Fibroblast of skin of back (primary cell): Measurements from ENCODE around the gene SMIM45.
A peak's percentile ranks its signal among the peaks of the same experiment; 100 is the strongest.
"Not testable (repeated sequence)": the region's sequence is repeated elsewhere in the genome, so short reads cannot be mapped to it uniquely, and the experiment has no call there.

Experiments used
- DNase-seq: peaks from one replicate; pipeline ENCODE4 v3.0.0-alpha.2; 2013

Gene SMIM45

DNA sequence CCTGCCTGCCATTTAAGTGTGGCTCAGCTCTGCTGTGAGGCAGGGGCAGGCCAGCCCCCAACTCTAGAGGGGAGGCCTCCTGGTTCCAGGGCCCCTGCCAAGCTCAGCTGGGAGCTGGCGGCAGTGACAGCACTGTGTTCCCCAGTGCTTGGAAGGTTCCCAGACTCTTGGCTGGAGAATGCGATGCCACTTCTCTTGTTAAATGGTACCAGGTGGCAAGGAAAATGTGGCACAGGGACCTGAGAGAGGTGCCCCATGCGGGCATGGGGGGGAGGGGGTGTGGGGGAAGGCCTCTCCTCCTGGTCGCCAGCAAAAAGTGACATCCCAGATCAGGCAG lies 17.0 kb upstream of the SMIM45 start:
- DNase-seq = no peak

DNA sequence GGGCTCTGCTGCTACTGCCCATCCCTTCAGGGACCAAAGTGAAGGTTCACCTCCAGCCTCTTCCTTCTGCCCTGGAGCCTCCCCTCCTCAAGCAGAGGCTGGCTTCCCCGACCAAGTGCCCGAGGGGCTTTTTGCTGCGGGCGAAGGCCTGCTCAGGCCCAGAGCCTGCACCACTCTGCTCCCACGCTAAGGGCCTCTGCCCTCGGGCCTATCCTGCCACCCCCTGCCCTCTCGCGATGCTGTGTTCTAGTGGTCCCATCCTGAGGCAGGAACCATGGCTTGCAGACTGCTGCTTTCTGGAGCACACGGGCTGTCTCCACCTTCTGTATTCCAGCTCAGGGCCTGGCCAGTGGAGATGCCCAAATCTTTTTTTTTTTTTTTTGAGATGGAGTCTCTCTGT lies 16.4 kb upstream of the SMIM45 start:
- DNase-seq = no peak

DNA sequence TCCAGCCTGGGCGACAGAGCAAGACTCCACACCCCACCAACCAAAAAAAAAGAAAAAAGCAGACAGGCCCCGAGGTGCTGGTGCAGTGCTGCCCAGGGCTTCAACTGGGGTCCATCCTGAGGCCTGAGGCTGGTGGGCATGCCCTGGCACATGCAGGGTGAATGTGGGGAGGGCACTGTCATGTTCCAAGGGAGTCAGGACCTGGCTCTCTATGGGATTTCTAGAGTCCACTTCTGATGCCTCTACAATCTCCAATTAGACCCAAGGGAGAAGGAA lies 15.1 kb upstream of the SMIM45 start:
- DNase-seq = no peak

DNA sequence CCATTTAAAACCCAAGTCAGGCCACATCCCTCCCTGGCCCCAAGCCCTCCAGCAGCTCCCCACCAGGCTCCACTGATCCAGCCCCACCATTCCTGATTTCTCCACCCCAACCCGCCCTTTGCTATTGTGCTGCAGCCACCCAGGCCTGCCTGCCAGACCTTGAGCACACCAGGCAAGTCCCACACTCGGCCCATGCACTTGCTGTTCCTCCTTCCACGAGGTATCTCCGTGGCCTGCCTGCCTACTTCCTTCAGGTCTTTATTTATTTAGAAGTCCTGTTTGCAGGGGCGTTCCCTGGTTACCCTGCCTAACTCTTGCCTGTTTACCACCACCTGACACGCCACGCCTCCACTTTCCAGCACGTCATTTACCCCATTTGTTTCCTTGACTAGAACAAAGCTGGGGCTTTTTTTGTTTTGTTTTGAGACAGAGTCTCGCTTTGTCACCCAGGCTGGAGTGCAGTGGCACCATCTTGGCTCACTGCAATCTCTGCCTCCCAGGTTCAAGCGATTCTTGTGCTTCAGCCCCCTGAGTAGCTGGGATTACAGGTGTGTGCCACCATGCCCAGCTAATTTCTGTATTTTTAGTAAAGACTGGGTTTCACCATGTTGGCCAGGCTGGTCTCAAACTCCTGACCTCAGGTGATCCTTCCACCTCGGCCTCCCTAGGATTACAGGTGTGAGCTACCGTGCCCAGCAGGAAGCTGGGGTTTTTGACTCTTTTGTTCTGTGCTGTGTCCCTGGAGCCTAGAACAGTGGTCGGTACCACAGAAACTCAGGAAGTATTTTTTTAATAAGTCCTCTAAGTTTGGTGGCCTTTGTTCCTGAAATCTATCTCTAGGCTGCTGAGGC lies 11.7 kb upstream of the SMIM45 start:
- no peak for DNase-seq

DNA sequence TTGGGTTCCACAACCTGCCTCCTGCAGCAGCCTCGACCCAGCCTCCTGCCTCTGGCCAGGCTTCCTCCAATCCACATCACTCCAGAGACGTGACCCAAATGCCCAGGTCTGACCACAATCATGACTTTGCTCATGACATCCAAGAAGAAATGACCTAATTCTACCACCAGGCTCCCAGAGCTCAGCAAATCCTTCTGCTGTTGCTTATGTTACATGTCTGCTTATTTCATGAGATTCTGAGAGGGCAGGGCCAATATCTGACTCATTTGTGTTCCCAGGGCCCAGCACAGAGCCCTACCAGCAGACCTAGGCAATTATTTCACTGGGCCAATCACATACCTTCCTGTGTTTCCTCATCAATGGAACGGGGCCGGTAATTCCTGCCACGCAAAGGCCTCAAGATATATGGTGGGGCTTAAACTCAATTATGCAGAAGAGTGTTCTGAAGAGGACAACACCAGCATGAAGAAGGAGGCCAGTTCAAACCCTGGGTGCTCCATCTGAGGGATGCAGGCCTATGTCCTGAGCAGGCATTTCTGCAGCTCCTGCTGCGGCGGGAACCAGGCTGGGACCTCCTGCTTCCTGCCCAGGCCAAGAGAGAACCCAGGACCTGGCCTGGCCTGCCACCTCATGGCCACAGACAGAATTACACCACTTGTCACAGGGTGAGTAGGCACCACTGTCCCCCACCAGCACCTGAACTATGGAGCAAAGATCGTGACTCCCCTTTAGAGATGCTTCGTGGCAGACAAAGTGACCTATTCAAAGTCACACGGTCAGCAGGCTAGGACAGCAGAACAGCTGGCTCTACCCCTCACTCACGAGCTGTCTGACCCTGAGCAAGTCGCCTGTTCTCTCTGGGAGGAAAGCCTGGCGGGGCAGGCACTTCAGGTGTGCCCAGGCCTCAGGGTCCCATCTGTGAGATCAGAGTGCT lies 10.9 kb upstream of the SMIM45 start:
- peak; percentile 77 for DNase-seq

DNA sequence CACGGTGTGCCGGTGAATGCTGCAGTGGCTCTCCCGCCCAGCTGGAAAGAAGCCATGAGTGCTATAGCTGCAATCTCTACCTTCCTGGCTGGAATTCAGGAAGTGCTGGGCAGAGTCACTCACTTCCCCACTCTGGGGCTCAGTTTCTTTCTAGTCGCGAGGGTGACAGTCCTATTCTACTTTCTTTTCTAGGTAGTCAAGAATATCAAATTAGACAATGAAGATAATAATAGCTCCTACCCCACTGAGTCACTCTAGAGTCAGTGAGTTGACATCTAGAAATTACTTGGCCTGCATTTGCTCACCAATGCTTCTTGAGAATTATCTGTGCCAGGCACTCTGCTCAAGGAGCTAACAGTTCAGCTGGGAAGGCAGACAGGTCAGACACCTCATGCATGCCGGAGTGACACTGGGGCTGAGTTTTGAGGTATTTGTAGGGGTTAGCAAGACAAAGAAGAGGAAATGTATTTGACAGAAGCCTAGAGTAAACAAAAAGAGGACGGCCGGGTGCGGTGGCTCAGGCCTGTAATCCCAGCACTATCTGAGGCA lies 8.2 kb upstream of the SMIM45 start:
- no peak for DNase-seq

DNA sequence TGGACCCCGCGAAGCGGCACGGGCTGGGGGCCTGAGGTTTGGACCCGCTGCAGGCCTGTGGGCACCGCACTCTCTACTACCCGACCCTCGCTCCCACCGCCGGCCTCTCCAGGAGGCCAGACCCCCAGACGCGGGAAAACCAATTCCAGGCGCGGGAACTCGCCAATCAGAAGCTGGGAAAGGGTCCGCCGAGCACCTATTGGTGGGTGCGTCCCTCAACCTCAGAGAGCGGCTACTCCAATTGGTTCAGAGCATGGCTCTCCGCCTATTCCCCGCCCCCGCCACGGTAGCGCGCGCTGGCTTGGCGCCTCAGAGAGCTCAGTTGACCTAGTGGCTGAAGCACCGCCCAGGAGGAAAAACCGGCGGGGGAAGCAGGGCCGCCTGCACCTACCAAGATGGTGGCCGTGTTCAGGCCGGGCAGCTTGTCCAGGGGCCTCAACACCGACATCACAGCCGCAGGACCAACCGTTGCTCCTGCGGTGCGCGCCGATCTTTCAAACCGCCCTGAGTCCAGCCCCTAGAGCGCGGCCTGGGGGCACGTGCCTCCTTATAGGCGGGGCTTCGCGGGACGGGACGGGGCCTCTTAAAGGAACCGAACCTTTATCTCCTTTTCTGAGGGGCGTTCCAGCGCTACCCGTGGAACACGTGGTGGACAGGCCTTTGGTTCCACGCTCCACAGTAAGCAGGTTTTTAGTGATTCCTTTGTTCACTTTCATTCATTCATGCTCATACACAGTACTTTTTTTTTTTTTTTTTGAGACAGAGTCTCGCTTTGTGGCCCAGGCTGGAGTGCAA lies 5.1 kb upstream of the SMIM45 start, which contains the start of gene CENPM:
TSS of gene CENPM (minus strand) at position 524 of the 795 bp plus-strand sequence. CDS start at position 448, 76 bp downstream.
- DNase-seq = peak; percentile 95

DNA sequence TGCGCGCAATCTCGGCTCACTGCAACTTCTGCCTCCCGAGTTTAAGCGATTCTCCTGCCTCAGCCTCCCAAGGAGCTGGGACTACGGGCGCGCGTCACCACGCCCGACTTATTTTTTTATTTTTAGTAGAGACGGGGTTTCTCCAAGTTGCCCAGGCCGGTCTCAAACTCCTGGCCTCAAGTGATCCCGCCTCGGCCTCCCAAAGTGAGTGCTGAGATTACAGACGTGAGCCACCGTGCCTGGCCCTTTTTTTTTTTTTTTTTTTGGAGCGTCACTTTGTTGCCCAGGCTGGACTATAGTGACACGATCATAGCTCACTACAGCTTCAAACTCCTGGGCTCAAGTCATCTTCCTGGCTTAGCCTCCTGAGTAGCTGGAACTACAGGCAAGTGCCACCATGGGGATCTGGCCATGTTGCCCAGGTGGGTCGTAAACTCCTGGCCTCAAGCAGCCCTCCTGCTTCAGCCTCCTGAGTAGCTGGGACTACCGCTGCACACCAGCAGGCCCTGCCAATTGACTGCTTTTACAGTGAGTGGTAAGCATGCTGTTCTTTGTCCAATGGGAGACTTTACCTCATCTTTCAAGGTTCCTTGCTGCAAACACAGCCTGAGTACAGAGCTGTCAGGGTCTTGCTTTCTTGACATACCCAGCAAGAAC lies 4.4 kb upstream of the SMIM45 start:
- no peak for DNase-seq

DNA sequence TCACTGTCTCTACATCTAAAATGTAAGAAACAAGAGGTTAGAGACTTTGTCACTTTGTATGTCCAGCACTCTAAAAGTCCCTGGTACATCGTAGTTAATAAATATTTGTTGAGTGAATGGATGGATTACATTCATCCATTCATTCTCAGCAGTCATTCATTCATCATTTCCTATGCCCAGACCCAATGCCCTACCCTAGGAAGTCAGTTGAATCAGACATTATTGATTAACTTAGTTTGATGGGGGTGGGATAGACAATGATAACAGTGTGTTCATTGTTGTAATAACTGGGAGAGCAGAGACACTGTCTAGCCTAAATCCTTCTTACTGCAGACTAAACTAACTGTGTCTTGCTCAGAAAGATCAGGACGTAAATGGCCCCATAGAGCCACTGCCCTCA lies 3.8 kb upstream of the SMIM45 start:
- DNase-seq = no peak

DNA sequence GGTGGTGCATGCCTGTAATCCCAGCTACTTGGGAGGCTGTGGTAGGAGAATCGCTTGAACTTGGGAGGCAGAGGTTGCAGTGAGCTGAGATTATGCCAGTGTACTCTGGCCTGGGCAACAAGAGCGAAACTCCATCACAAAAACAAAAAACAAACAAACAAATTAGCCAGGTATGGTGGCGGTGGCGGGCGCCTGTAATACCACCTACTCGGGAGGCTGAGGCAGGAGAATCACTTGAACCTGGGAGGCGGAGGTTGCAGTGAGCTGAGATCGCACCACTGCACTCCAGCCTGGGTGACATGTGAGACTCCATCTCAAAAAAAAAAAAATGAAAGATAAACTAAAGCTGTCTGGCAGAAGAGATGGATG lies 3.0 kb upstream of the SMIM45 start:
- DNase-seq = not testable (repeated sequence)

DNA sequence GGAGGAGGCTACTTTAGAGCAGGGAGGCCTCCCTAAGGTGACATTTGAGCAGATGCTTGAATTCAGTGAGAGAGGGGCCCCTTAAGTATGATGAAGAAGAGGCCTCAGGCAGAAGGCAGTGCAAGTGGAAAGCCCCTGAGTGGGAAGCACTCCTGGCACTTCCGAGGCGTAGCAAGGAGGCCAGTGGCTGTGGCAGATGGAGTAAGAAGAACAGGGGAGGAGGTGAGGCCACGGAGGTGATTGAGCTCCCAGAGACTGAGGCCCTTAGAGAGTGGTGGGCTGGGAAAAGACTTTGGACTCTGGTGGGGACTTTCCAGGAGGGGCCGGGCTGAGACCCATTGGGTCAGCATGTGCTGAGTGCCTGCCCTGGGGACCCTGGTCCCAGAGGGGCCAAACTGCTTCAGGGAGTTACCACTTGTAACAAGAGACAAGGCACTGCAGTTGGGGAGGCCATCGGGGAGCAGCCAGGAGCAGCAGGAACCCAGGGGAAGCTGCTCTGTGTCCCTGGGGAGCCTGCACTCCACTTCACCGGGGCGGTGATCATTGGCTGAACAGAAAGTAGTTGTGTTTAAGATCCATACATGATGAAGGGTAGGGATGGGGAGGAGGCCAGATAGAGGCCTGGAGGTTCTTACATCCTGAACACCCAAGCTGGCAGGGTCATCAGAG lies 2.5 kb upstream of the SMIM45 start:
- no peak for DNase-seq

DNA sequence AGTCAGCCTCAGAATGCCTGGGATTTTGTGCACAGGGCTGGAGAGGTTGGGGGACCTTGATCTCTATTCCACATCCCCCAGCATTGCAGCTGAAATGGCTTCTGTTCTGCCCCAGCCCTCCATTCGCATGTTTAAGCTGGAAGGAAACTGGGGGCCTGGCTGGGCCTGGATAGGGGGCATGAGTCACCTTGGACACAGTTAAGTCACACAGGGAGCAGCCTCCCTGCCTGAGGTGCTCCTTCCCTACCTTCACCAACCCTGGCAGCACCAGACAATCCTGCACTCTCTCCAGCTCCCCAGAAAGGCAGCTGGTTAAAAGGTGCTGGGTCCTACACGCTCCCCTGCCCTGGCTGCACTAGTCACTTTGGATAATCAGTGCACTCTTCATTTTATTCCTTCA lies 763 bp downstream of the SMIM45 start:
- DNase-seq = no peak

DNA sequence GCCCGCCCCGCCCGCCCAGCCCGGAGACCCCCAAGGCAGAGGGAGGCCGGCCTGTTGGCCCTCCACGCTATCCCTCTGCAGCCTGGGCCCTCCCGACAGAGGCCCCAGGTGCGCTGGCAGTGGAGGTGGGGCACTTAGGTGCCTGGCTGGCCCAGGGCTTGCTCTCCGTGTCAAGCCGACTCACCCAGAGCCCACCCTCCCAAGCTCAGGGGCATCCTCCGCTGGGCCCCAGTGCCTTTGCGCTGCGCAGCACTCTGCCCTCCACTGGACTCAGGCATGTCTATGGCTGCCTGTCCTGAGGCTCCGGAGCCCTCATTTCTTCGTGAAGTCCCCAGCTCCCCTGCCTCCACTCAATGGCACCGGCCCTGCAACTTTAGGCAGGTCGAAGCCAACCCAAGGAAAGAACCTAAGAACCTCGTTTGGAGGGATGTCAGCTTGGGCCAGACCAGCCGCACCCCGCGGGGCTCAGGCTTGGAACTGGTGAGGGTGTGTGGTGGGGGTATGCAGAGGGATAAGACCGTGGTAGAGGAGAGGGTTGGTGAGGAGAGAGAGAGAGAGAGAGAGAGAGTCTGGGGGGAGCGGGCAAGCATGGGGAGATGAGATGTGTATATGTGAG lies 6.1 kb downstream of the SMIM45 start:
- DNase-seq = no peak

DNA sequence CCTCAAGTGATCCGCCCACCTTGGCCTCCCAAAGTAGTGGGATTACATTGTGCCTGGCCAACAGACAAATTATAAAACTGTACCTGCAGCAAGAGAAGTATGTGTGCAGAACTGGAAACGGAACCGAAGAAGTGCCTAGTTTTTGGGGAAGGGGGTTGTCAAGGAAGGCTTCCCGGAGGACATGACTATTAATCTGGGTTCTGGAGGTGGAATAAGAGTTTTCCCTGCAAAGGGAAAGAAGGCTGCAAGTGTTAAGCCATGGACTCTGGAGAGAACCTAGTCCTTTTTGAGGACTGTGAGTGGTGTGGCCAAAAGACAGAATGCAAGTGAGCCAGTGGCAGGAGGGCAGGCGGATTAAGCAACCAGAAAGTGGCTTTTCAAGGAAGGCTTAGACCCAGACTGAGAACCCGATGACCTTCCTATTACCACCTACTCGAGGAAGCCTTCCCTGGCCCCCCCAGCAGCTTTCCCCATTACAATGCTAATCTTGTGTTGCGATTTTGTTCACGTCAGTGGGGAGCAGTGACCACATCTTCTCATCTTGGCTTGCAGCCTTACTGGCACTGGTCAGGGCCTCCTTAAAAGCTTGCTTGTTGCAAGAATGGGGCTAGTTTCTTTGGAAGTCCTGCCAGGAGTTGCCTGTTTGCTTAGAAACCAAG lies 11.6 kb downstream of the SMIM45 start:
- DNase-seq = no peak

DNA sequence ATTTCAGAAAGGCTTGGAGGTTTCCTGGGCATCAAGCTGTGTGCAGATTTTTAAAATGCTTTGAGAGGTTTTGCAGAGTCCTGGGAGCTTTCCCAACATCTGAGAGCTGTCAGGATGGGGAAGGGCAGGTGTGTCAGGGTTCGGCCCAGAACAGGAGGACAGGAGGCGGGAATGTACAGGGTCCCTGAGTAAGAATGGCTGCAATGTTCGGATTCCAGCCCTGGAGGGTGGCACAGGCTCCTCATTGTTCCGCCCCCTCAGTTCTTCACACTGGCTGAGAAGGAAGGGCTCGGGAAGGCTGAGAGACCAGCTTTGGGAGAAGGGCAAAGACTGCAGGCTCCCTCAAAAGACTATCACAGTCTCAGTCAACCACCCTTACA lies 12.2 kb downstream of the SMIM45 start:
- DNase-seq = no peak

DNA sequence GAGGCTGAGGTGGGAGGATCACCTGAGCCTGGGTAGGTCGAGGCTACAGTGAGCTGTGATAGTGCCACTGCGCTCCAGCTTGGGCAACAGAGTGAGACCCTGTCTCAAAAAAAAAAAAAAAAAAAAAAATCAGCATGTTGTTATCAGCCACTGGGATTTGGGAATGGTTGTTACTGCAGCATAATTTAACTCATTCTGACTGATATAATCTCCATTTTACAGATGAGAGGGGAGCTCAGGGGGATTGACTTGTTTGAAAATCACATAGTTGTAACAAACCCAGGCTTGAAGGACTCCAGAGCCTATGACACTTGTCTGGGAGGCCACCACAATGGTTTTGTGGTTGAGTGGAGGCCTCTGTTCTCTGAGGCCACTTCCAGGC lies 14.3 kb downstream of the SMIM45 start:
- no peak for DNase-seq

DNA sequence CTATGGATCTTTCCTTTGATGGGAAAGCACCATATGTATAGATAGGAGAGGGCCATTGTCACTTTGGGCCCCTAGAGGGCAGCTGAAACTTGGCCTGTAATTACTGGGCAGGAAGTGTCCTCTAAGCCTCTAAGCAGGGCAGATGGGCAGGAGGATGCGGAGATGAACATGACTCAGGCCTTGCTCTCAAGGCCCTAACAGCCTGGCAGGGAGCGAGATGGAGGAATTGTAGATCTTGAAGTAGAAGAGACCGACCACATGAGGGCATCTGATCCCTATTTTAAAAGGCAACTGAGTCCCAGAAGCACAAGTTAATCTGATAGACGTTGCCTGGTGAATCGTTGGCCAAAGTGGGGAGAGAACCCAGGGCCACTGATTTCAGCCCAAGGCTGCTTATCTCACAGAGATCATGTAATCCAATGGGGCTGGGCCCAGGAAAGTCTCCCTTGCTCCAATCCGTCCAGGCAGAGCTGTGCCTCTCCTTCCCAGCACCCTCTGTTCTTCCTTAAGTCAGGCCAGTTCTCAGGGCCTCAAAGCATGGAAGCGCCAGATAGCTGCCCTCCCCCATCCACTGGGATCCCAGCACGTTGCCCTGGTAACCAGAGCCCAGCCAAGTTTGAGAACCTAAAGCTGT lies 14.8 kb downstream of the SMIM45 start:
- peak; percentile 85 for DNase-seq

DNA sequence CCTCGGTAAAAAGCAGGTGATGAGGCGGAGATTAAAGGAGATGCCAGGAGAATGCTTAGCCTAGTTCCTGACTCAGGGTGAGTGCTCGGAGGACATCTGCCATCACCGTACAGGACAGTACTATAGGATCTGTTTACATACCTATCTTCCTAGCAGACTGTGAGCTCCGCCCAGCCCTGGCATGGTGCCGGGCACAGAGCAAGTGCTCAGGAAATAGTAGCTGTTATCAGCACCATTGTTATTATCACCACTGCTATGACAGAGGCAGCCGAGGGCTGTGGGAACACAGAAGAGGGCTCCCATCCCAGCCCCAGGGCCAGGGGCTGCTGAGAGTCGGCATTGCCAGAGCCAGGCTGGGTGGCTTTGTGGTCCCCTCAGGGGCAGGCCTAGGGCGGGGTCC lies 16.7 kb downstream of the SMIM45 start:
- DNase-seq = no peak

DNA sequence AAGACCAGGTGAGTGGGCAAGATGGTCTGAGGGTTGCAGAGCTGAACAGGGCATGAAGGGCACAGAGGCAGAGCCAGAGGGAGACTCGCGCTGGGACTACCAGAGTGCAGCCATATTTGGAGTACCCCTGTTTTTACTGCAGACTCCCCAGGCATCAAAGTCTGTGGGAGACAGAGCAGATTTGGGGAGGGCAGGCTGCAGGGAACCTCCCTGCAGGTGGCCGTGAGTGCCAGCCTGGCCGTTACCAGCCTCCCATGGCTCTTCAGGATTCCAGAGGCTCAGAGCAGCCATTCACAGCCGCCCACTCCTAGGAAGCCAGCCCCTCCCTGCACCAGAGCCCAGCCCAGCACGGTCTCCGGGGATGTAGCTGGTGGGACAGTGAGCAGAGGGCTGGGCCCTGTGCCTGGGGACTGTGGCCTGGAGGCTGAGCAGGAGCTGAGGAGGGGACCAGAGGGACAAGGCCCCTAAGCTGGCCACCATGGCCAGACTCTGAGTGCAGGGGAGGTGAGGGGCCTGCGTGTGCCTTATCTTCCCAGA lies 17.2 kb downstream of the SMIM45 start, which contains the start of gene SEPTIN3:
TSS of gene SEPTIN3 (plus strand) at position 334 of the 537 bp plus-strand sequence. CDS start 2,050 bp downstream, outside the sequence.
- no peak for DNase-seq

DNA sequence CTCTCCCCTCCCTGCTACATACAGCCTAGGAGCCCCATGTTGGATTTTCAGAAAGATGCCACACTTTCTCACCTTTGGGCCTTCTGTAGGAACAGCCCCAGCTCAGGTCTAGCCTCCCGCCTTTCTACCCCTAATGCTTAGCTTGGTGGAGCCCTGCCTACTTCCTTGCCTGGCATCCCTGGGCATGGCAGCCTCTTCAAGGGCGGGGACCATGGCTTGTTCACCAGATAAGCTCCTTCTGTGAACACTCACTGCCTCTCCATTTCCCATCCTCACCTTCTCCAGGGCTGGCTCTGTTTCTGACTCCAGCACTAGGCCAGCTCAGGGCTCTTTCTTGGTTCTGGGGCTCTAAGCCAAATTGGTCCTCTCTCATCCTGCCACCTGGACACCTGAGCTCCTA lies 18.7 kb downstream of the SMIM45 start:
- DNase-seq = no peak
